ENCODE data around the gene HVCN1.

HVCN1 gene

GRCh38 chr12:110686294-110686903 lies 2.5 kb downstream of the HVCN1 start:
- peaks cover 4% of the 10 kb centered on the region; the same call in 1 of the 2 replicates for H3K4me1 ChIP-seq (ENCODE audit: control insufficient read depth, insufficient read depth, low read length)
- no peaks in the 10 kb centered on the region for H3K36me3 ChIP-seq (ENCODE audit: control insufficient read depth, insufficient read depth, low read length)
- H3K27ac ChIP-seq (ENCODE audit: low read length), result no peak overlapping the region
- no peak overlapping the region for H3K4me3 ChIP-seq (ENCODE audit: low read length)
- H3K27me3 ChIP-seq (ENCODE audit: control insufficient read depth, insufficient read depth, low read length), result peaks cover 2% of the 10 kb centered on the region; the same call in 1 of the 2 replicates
- no peaks in the 10 kb centered on the region for H3K9me3 ChIP-seq (ENCODE audit: control insufficient read depth, insufficient read depth, low read length)
- WGBS (ENCODE audit: insufficient coverage, insufficient read length), result no CpG with 5 or more reads among the region's 3 CpGs
- no peak for DNase-seq (ENCODE audit: low read depth, low spot score)

- WGBS (ENCODE audit: insufficient coverage, insufficient read length), result no CpG with 5 or more reads among the region's 7 CpGs
Observed at GRCh38 chr12:110684312-110684836, 4.5 kb downstream of the HVCN1 start.

DNA sequence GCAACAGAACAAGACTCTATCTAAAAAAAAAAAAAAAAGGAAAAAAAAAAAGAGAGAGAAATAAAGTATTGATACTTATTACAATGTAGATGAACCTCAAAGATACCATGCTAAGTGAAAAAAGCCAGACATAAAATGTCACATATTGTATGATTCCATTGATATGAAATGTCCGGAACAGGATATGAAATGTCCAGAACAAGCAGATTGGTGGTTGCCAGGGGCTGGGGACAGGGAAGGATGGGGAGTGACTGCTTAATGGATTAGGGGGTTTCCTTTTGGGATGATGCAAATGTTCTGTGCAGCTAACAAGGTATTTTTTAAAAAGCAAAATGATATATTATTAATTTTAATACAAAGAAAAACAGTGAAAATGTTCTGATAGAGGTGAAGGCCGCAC lies 5.0 kb downstream of the HVCN1 start:
- Histone ChIP-seq H3K27ac (ENCODE audit: low read length) (no peak overlapping the region), H3K36me3 (ENCODE audit: control insufficient read depth, insufficient read depth, low read length) (no peaks in the 10 kb centered on the region), H3K27me3 (ENCODE audit: control insufficient read depth, insufficient read depth, low read length) (peaks cover 2% of the 10 kb centered on the region; the same call in 1 of the 2 replicates), H3K4me1 (ENCODE audit: control insufficient read depth, insufficient read depth, low read length) (peaks cover 2% of the 10 kb centered on the region; the same call in 1 of the 2 replicates), H3K4me3 (ENCODE audit: low read length) (no peak overlapping the region), H3K9me3 (ENCODE audit: control insufficient read depth, insufficient read depth, low read length) (no peaks in the 10 kb centered on the region)
- WGBS (ENCODE audit: insufficient coverage, insufficient read length), result no CpG with 5 or more reads among the region's 2 CpGs
- no peak for DNase-seq (ENCODE audit: low read depth, low spot score)

More at GRCh38 chr12:110684312-110684836, 4.5 kb downstream of the HVCN1 start:
- Histone ChIP-seq H3K36me3 (ENCODE audit: control insufficient read depth, insufficient read depth, low read length) (no peaks in the 10 kb centered on the region), H3K9me3 (ENCODE audit: control insufficient read depth, insufficient read depth, low read length) (no peaks in the 10 kb centered on the region), H3K4me3 (ENCODE audit: low read length) (no peak overlapping the region), H3K4me1 (ENCODE audit: control insufficient read depth, insufficient read depth, low read length) (peaks cover 2% of the 10 kb centered on the region; the same call in 1 of the 2 replicates), H3K27me3 (ENCODE audit: control insufficient read depth, insufficient read depth, low read length) (peaks cover 2% of the 10 kb centered on the region; the same call in 1 of the 2 replicates), H3K27ac (ENCODE audit: low read length) (no peak overlapping the region)
- no peak for DNase-seq (ENCODE audit: low read depth, low spot score)

DNA sequence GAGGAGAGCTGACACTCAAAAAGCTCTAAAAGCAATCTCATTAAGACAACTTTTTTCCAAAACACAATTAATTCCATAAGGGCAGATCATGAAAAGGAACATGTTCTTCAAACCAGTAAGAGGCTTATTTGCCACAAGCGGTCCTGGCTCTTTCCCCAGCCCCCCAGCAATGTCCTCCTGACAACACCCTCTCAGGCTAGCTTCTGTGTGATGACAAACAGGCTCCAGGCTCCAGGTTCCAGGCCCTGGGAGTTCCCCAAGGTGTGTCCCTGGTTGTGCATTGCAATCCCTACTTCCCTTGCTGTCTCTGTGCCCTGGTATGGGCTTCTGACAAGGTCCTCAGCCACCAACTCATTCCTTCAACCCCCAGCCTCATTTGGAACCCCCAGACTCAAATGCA lies 8.9 kb downstream of the HVCN1 start:
- no CpG with 5 or more reads among the region's 1 CpG for WGBS (ENCODE audit: insufficient coverage, insufficient read length)
- Histone ChIP-seq H3K4me3 (ENCODE audit: low read length) (no peak overlapping the region), H3K4me1 (ENCODE audit: control insufficient read depth, insufficient read depth, low read length) (no peaks in the 10 kb centered on the region), H3K27ac (ENCODE audit: low read length) (no peak overlapping the region), H3K9me3 (ENCODE audit: control insufficient read depth, insufficient read depth, low read length) (no peaks in the 10 kb centered on the region), H3K36me3 (ENCODE audit: control insufficient read depth, insufficient read depth, low read length) (no peaks in the 10 kb centered on the region), H3K27me3 (ENCODE audit: control insufficient read depth, insufficient read depth, low read length) (no peaks in the 10 kb centered on the region)
- DNase-seq (ENCODE audit: low read depth, low spot score), result no peak

- Histone ChIP-seq H3K36me3 (ENCODE audit: control insufficient read depth, insufficient read depth, low read length) (no peaks in the 10 kb centered on the region), H3K27ac (ENCODE audit: low read length) (no peak overlapping the region), H3K4me3 (ENCODE audit: low read length) (no peak overlapping the region), H3K9me3 (ENCODE audit: control insufficient read depth, insufficient read depth, low read length) (no peaks in the 10 kb centered on the region), H3K27me3 (ENCODE audit: control insufficient read depth, insufficient read depth, low read length) (no peaks in the 10 kb centered on the region), H3K4me1 (ENCODE audit: control insufficient read depth, insufficient read depth, low read length) (no peaks in the 10 kb centered on the region)
- no CpG with 5 or more reads among the region's 12 CpGs for WGBS (ENCODE audit: insufficient coverage, insufficient read length)
- no peak for DNase-seq (ENCODE audit: low read depth, low spot score)
Observed at GRCh38 chr12:110679201-110679600, 9.7 kb downstream of the HVCN1 start.

DNA sequence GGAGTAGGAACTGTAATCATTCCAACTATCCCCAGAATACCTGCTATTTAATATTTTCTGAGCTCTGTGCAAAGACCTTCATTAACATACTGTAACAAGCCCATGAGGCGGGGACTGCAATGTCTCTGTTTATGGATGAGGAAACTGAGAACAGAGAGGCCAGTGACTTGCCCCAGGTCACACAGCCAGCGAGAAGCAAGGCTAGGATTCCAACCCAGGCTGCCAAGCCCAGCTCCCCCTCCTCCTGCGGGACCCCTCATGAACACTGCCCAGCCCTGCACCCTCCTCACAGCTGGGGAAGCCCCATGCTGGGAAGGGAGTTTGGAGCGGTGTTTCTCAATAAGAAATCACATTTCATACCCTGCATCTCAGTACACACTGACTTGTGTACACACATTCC lies 10.9 kb downstream of the HVCN1 start:
- H3K27ac ChIP-seq (ENCODE audit: low read length), result no peak overlapping the region
- H3K4me3 ChIP-seq (ENCODE audit: low read length), result no peak overlapping the region
- no peak for DNase-seq (ENCODE audit: low read depth, low spot score)
- H3K27me3 ChIP-seq (ENCODE audit: control insufficient read depth, insufficient read depth, low read length), result no peaks in the 10 kb centered on the region
- H3K36me3 ChIP-seq (ENCODE audit: control insufficient read depth, insufficient read depth, low read length), result no peaks in the 10 kb centered on the region
- no CpG with 5 or more reads among the region's 4 CpGs for WGBS (ENCODE audit: insufficient coverage, insufficient read length)
- no peaks in the 10 kb centered on the region for H3K4me1 ChIP-seq (ENCODE audit: control insufficient read depth, insufficient read depth, low read length)
- H3K9me3 ChIP-seq (ENCODE audit: control insufficient read depth, insufficient read depth, low read length), result no peaks in the 10 kb centered on the region

DNA sequence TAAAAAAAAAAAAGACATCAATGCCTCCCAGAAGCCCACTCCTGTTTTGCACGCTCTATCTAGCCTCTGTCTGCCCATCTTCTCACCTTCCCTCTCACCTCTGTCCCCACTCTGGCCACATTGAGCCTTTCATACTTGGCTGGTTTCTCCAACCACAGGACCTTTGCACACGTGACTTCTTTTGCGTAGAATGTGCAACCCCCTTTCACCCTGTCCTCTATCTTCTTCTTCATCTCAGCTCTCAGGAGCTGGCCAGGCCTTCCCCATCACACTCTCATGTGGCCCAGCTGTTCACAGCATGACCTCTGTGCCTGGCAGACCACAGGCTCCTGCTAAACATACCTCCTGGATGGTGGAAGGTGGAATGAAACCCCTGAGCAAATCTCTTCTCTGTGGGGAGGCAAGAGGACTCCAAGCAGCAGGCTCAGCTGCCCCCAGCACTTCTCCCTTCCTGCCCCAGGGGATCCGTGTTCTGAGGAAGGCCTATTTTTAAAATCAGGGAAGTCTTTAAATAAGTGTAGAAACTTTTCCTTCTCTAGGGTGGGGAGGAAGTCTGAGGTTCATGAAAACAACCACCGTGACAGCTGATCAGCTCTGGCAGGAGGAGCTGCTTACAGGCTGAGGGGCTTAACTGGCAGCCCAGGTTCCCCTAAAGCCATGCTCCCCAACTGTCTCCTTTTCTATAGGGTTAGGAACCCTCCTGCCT lies 11.6 kb downstream of the HVCN1 start:
- Histone ChIP-seq H3K36me3 (ENCODE audit: control insufficient read depth, insufficient read depth, low read length) (no peaks in the 10 kb centered on the region), H3K9me3 (ENCODE audit: control insufficient read depth, insufficient read depth, low read length) (no peaks in the 10 kb centered on the region), H3K27ac (ENCODE audit: low read length) (no peak overlapping the region), H3K4me1 (ENCODE audit: control insufficient read depth, insufficient read depth, low read length) (no peaks in the 10 kb centered on the region), H3K4me3 (ENCODE audit: low read length) (no peak overlapping the region), H3K27me3 (ENCODE audit: control insufficient read depth, insufficient read depth, low read length) (no peaks in the 10 kb centered on the region)
- WGBS (ENCODE audit: insufficient coverage, insufficient read length), result no CpG with 5 or more reads among the region's 5 CpGs
- DNase-seq (ENCODE audit: low read depth, low spot score), result no peak

DNA sequence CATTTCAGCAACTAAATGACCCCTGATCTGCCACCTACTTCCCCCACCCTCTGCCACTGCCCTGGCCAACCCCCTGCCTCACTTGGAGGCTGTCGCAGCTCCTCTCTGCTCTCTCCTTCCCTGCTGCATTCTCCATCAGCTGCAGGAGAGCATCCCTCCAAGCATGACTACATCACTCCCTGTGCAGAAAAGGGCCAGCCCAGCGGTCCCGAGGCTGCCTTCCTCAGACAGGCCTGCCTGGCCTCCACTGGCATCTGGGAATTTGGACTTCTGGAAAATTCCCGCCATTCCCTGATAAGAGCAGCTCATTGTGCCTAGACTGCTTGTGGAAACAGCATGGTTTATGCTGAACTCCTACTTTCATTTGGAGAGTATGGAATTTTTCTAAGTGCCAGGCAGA lies 12.7 kb downstream of the HVCN1 start:
- Histone ChIP-seq H3K4me3 (ENCODE audit: low read length) (no peak overlapping the region), H3K36me3 (ENCODE audit: control insufficient read depth, insufficient read depth, low read length) (no peaks in the 10 kb centered on the region), H3K27me3 (ENCODE audit: control insufficient read depth, insufficient read depth, low read length) (no peaks in the 10 kb centered on the region), H3K4me1 (ENCODE audit: control insufficient read depth, insufficient read depth, low read length) (no peaks in the 10 kb centered on the region), H3K27ac (ENCODE audit: low read length) (no peak overlapping the region), H3K9me3 (ENCODE audit: control insufficient read depth, insufficient read depth, low read length) (no peaks in the 10 kb centered on the region)
- DNase-seq (ENCODE audit: low read depth, low spot score), result no peak
- WGBS (ENCODE audit: insufficient coverage, insufficient read length), result no CpG with 5 or more reads among the region's 4 CpGs

DNA sequence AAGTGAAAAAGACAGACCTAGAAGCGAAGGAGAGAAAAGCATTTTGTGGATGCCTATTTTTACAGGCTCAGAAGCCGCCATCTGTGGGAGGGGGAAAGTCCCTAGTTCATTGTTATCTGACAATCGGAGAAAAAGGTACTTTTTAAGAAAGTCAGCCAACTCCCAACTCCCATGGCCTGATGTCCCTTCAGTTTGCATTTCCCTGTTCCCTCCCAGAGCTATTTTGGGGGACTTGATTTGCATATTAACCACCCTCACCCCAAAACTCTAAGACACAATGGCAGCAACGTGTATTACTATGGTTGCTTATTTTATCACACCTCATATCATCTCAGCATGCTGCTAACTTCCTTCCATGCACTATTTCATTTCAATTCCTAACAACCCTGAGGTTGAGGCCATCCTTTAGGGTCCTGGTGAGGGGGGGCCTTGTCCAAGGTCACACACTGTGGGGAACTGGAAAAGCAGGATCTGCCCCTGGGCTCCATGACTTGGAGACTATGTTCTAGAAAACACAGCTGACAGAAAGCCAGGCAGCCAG lies 18.7 kb downstream of the HVCN1 start:
- Histone ChIP-seq H3K4me3 (ENCODE audit: low read length) (no peak overlapping the region), H3K9me3 (ENCODE audit: control insufficient read depth, insufficient read depth, low read length) (no peaks in the 10 kb centered on the region), H3K36me3 (ENCODE audit: control insufficient read depth, insufficient read depth, low read length) (no peaks in the 10 kb centered on the region), H3K4me1 (ENCODE audit: control insufficient read depth, insufficient read depth, low read length) (peaks cover 1% of the 10 kb centered on the region; the same call in 1 of the 2 replicates), H3K27me3 (ENCODE audit: control insufficient read depth, insufficient read depth, low read length) (no peaks in the 10 kb centered on the region), H3K27ac (ENCODE audit: low read length) (no peak overlapping the region)
- no peak for DNase-seq (ENCODE audit: low read depth, low spot score)
- no CpG with 5 or more reads among the region's 4 CpGs for WGBS (ENCODE audit: insufficient coverage, insufficient read length)

- WGBS (ENCODE audit: insufficient coverage, insufficient read length), result no CpG with 5 or more reads among the region's 5 CpGs
- H3K9me3 ChIP-seq (ENCODE audit: control insufficient read depth, insufficient read depth, low read length), result no peaks in the 10 kb centered on the region
- no peak overlapping the region for H3K4me3 ChIP-seq (ENCODE audit: low read length)
- peaks cover 1% of the 10 kb centered on the region; the same call in 1 of the 2 replicates for H3K4me1 ChIP-seq (ENCODE audit: control insufficient read depth, insufficient read depth, low read length)
- H3K27me3 ChIP-seq (ENCODE audit: control insufficient read depth, insufficient read depth, low read length), result no peaks in the 10 kb centered on the region
- no peak for DNase-seq (ENCODE audit: low read depth, low spot score)
- H3K27ac ChIP-seq (ENCODE audit: low read length), result no peak overlapping the region
- H3K36me3 ChIP-seq (ENCODE audit: control insufficient read depth, insufficient read depth, low read length), result no peaks in the 10 kb centered on the region
Observed at GRCh38 chr12:110669193-110669502, 19.8 kb downstream of the HVCN1 start.
